Subcutaneous abdominal adipose tissue (tissue), 5 donors: ENCODE data around the gene LONP1.

Experiments used
- H3K27ac ChIP-seq: one replicate; pipeline ENCODE4 v1.7.0; 2013; ENCODE audit warnings: low read depth, mild to moderate bottlenecking, inconsistent platforms, low read length, moderate library complexity
- H3K27me3 ChIP-seq, 5 donors: one replicate each; pipeline ENCODE4 v1.7.0; 2013; ENCODE audit warnings: low read length in 5 of 5, inconsistent platforms in 1 of 5; ENCODE audit not compliant: control insufficient read depth in 5 of 5, insufficient read depth in 4 of 5
- H3K36me3 ChIP-seq, 5 donors: one replicate each; pipeline ENCODE4 v1.7.0; 2013; ENCODE audit warnings: low read length in 5 of 5; ENCODE audit not compliant: control insufficient read depth in 5 of 5, insufficient read depth in 5 of 5
- H3K4me1 ChIP-seq, 5 donors: one replicate each; pipeline ENCODE4 v1.7.0; 2013; ENCODE audit warnings: low read length in 5 of 5, mild to moderate bottlenecking in 3 of 5, moderate library complexity in 1 of 5; ENCODE audit not compliant: control insufficient read depth in 5 of 5, insufficient read depth in 5 of 5
- H3K4me3 ChIP-seq, 5 donors: one replicate each; pipeline ENCODE4 v1.7.0; 2013; ENCODE audit warnings: low read length in 5 of 5, low read depth in 1 of 5
- H3K9ac ChIP-seq, 5 donors: one replicate each; pipeline ENCODE4 v1.7.0; 2013; ENCODE audit warnings: low read length in 5 of 5, mild to moderate bottlenecking in 4 of 5, moderate library complexity in 3 of 5
- H3K9me3 ChIP-seq, 5 donors: one replicate each; pipeline ENCODE4 v1.7.0; 2013; ENCODE audit warnings: low read length in 5 of 5; ENCODE audit not compliant: control insufficient read depth in 5 of 5
- donor health status: healthy.
- donor health status: healthy.
- donor health status: healthy.
- donor health status: healthy.
- donor health status: healthy.

The LONP1 gene

GRCh38 chr19:5652261-5652660, 67.7 kb downstream of the LONP1 start:
- Histone ChIP-seq H3K36me3 (peaks cover 23 to 86% (median 80%) of the 10 kb centered on the region in 5 donors), H3K9ac (no peak overlapping the region), H3K27ac (no peak overlapping the region), H3K4me1 (peaks cover 0 to 8% (median 4%) of the 10 kb centered on the region in 5 donors), H3K27me3 (no peaks in the 10 kb centered on the region), H3K4me3 (no peak overlapping the region), H3K9me3 (no peaks in the 10 kb centered on the region)

- H3K36me3 ChIP-seq, result peaks cover 21 to 88% (median 83%) of the 10 kb centered on the region in 5 donors
- no peak overlapping the region for H3K9ac ChIP-seq
- no peak overlapping the region for H3K27ac ChIP-seq
- peaks cover 0 to 8% (median 4%) of the 10 kb centered on the region in 5 donors for H3K4me1 ChIP-seq
- H3K4me3 ChIP-seq, result no peak overlapping the region
- no peaks in the 10 kb centered on the region for H3K27me3 ChIP-seq
- H3K9me3 ChIP-seq, result no peaks in the 10 kb centered on the region
Observed at GRCh38 chr19:5651361-5651760, 68.6 kb downstream of the LONP1 start.

DNA sequence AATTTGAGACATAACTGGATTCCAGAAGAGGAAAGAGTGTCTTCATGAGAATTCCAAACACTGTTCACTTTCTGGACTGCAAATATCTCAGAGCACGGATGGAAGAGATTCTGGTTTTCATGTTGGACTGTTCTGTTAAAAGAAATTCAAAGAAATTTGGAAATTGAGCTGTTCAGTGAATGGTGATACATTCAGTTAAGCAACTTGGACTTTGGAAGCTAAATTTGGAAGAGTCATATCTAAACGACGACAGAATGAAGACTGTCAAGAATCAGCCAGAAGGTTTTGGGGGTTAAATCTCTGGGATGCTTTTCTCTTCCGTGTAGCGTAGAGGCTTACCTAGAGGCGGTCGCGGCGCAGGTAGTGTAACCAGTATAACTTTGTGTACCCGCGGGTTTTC, 71.5 kb downstream of the LONP1 start:
- Histone ChIP-seq H3K4me1 (no peaks in the 10 kb centered on the region), H3K9me3 (no peaks in the 10 kb centered on the region), H3K4me3 (no peak overlapping the region), H3K9ac (no peak overlapping the region), H3K36me3 (peaks cover 22 to 87% (median 82%) of the 10 kb centered on the region in 5 donors), H3K27me3 (no peaks in the 10 kb centered on the region), H3K27ac (no peak overlapping the region)

DNA sequence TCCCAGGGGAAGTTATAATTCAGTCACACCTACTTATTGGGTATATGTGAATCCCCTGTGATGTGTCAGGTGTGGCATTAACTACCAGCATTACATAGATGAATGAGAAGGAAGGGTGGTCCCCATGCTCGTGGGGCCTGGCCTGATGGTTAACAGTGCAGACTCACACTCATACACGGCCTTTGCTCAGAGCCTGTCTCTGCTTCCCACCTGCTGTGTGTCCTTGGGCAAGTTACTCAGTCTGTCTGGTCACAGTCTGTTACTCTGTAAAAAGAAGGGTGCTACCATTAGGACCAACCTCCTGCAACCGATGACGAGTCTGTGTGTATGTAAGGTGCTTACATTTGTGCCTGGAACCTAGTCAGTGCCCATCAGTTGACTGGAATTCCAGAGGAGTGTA, 73.2 kb downstream of the LONP1 start:
- Histone ChIP-seq H3K9me3 (no peaks in the 10 kb centered on the region), H3K9ac (no peak overlapping the region), H3K4me3 (no peak overlapping the region), H3K27ac (no peak overlapping the region), H3K27me3 (no peaks in the 10 kb centered on the region), H3K4me1 (peaks cover 0 to 3% (median 0%) of the 10 kb centered on the region in 5 donors), H3K36me3 (peaks cover 27 to 86% (median 79%) of the 10 kb centered on the region in 5 donors)

GRCh38 chr19:5645409-5645808, 74.5 kb downstream of the LONP1 start:
- H3K4me3 ChIP-seq, result no peak overlapping the region
- peaks cover 0 to 3% (median 0%) of the 10 kb centered on the region in 5 donors for H3K4me1 ChIP-seq
- H3K9me3 ChIP-seq, result no peaks in the 10 kb centered on the region
- peaks cover 29 to 79% (median 72%) of the 10 kb centered on the region in 5 donors for H3K36me3 ChIP-seq
- H3K27me3 ChIP-seq, result no peaks in the 10 kb centered on the region
- no peak overlapping the region for H3K9ac ChIP-seq
- no peak overlapping the region for H3K27ac ChIP-seq

- no peaks in the 10 kb centered on the region for H3K9me3 ChIP-seq
- H3K27me3 ChIP-seq, result no peaks in the 10 kb centered on the region
- peaks cover 22 to 69% (median 65%) of the 10 kb centered on the region in 5 donors for H3K36me3 ChIP-seq
Observed at GRCh38 chr19:5644037-5644436, 75.9 kb downstream of the LONP1 start.

GRCh38 chr19:5643060-5643459, 76.9 kb downstream of the LONP1 start:
- H3K4me1 ChIP-seq, result peaks cover 0 to 3% (median 1%) of the 10 kb centered on the region in 5 donors
- no peaks in the 10 kb centered on the region for H3K9me3 ChIP-seq
- H3K36me3 ChIP-seq, result peaks cover 17 to 63% (median 60%) of the 10 kb centered on the region in 5 donors
- no peak overlapping the region for H3K4me3 ChIP-seq
- no peak overlapping the region for H3K27ac ChIP-seq
- H3K9ac ChIP-seq, result no peak overlapping the region
- H3K27me3 ChIP-seq, result no peaks in the 10 kb centered on the region

More at GRCh38 chr19:5644037-5644436, 75.9 kb downstream of the LONP1 start:
- Histone ChIP-seq H3K9ac (peak overlapping the region in 1 of 5 donors; percentile 14), H3K27ac (no peak overlapping the region), H3K4me1 (peaks cover 0 to 3% (median 0%) of the 10 kb centered on the region in 5 donors), H3K4me3 (no peak overlapping the region)

GRCh38 chr19:5642204-5642603, 77.7 kb downstream of the LONP1 start:
- peaks cover 0 to 8% (median 5%) of the 10 kb centered on the region in 5 donors for H3K4me1 ChIP-seq
- H3K27me3 ChIP-seq, result no peaks in the 10 kb centered on the region
- no peak overlapping the region for H3K4me3 ChIP-seq
- no peaks in the 10 kb centered on the region for H3K9me3 ChIP-seq
- no peak overlapping the region for H3K9ac ChIP-seq
- H3K36me3 ChIP-seq, result peaks cover 13 to 57% (median 51%) of the 10 kb centered on the region in 5 donors
- H3K27ac ChIP-seq, result no peak overlapping the region
